ENCODE data around the gene APP. TPM values are rescaled to one million over a fixed set of nuclear protein-coding genes. Genes with fewer than 3 reads are reported as not detected.

Gene APP
- total RNA-seq, 1 experiment from 2014 or later: 266 TPM

DNA sequence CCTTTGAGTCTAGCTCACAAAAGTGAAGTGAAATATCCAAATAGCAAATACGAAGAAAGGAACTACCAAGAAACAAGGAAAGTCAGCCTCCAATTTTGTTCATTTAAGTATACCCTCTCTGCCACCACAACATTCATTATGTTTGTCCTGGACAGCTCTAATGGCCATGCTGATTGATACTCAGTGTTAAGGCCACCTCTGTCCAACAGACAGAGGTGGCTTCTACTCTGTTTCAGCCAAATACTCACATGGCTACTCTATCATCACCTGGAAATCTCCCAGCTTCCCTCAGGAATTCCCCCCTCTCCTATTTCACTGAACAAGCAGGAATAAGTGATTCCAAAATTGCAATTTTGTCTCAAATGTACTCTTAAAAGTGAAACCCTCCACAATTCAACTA, 10.7 kb downstream of the APP start:
- ChIA-PET CTCF (no interaction called here), POLR2A (ENCODE audit: unreplicated experiment) (interaction anchor here (0.7 kb wide), 1 partner anchor 11 kb away, joined by 6 read pairs; the partner anchor contains the start of gene APP)
- no peaks in the 10 kb centered on the region for H3K9me3 ChIP-seq (ENCODE audit: low read length)
- peaks cover 99% of the 10 kb centered on the region for H3K79me2 ChIP-seq (ENCODE audit: low read length)
- BruUV-seq (replicated peaks): no TSS peak
- H3K27ac ChIP-seq (ENCODE audit: low read length): no peak overlapping the region
- DNase-seq (peak; percentile 28), ATAC-seq (peak; percentile 41)
- no peak overlapping the region for H2AFZ ChIP-seq (ENCODE audit: low read length)
- no peak overlapping the region for H3K9ac ChIP-seq (ENCODE audit: low read length)
- H3K4me2 ChIP-seq (ENCODE audit: low read length): no peak overlapping the region
- H3K27me3 ChIP-seq (ENCODE audit: low read length): no peaks in the 10 kb centered on the region
- no peak overlapping the region for H3K4me3 ChIP-seq (ENCODE audit: low read length)
- intact Hi-C loops (cut with micrococcal nuclease): no loop called here
- H3F3A ChIP-seq (ENCODE audit: low read length, unreplicated experiment): no peaks in the 10 kb centered on the region
- TF ChIP-seq EZH2 (IDR thresholded peaks at IDR 0.05; ENCODE audit: low read length, unreplicated experiment) (no peak), CTCF (conservative IDR thresholded peaks at IDR 0.05; ENCODE audit: low read depth, low read length) (no peak), EZH2phosphoT487 (IDR thresholded peaks at IDR 0.05; ENCODE audit: borderline replicate concordance, low read length) (no peak)
- peaks cover 56% of the 10 kb centered on the region for H4K20me1 ChIP-seq (ENCODE audit: low read length)
- H3K9me2 ChIP-seq (replicated peaks; ENCODE audit: low read length): no peaks in the 10 kb centered on the region
- H3K36me3 ChIP-seq (ENCODE audit: low read depth, low read length): 0 out of 2 replicates have a peak, but pooled peaks cover 2% of the 10 kb centered on the region
- H3K4me1 ChIP-seq (ENCODE audit: insufficient read depth, low read length): peaks cover 29% of the 10 kb centered on the region

- TF ChIP-seq CTCF (conservative IDR thresholded peaks at IDR 0.05; ENCODE audit: low read depth, low read length): no peak
- TF ChIP-seq EZH2phosphoT487 (IDR thresholded peaks at IDR 0.05; ENCODE audit: borderline replicate concordance, low read length): no peak
- no peak for TF ChIP-seq EZH2 (IDR thresholded peaks at IDR 0.05; ENCODE audit: low read length, unreplicated experiment)
- peaks cover 68% of the 10 kb centered on the region for H4K20me1 ChIP-seq (ENCODE audit: low read length)
- H3K27ac ChIP-seq (ENCODE audit: low read length): no peak overlapping the region
- H3K79me2 ChIP-seq (ENCODE audit: low read length): peaks cover 99% of the 10 kb centered on the region
- DNase-seq: no peak
- H2AFZ ChIP-seq (ENCODE audit: low read length): no peak overlapping the region
- no TSS peak for BruUV-seq (replicated peaks)
- ChIA-PET POLR2A (ENCODE audit: unreplicated experiment) (interaction anchor here (0.5 to 0.6 kb wide), 2 partner anchors 430 to 1258 kb away, joined by 3 to 4 read pairs; no protein-coding TSS in a partner anchor), CTCF (no interaction called here)
- ATAC-seq: no peak; the same call in 1 of the 2 replicates
- no peaks in the 10 kb centered on the region for H3K9me2 ChIP-seq (replicated peaks; ENCODE audit: low read length)
- no peak overlapping the region for H3K9ac ChIP-seq (ENCODE audit: low read length)
- peaks cover 29% of the 10 kb centered on the region for H3K4me1 ChIP-seq (ENCODE audit: insufficient read depth, low read length)
- H3K27me3 ChIP-seq (ENCODE audit: low read length): no peaks in the 10 kb centered on the region
- no peaks in the 10 kb centered on the region for H3F3A ChIP-seq (ENCODE audit: low read length, unreplicated experiment)
- no peaks in the 10 kb centered on the region for H3K9me3 ChIP-seq (ENCODE audit: low read length)
- no peak overlapping the region for H3K4me2 ChIP-seq (ENCODE audit: low read length)
- 0 out of 2 replicates have a peak, but pooled peaks cover 2% of the 10 kb centered on the region for H3K36me3 ChIP-seq (ENCODE audit: low read depth, low read length)
- no peak overlapping the region for H3K4me3 ChIP-seq (ENCODE audit: low read length)
- intact Hi-C loops (cut with micrococcal nuclease): no loop called here
Measured at GRCh38 chr21:26157801-26158200, 12.8 kb downstream of the APP start.

DNA sequence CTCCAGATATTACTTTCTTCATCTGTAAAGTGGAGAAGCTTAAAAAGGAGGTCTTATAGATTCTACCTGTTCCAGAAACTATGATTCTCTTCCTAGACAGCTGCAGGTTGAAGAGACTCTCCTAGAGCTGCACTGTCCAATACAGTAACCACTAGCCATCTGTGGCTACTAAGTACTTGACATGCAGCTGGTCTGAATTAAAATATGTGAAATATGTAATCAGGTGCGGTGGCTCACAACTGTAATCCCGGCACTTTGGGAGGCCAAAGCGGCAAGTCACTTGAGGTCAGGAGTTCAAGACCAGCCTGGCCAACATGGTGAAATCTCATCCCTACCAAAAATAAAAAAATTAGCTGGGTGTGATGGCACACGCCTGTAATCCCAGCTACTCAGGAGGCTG, 15.8 kb downstream of the APP start:
- Histone ChIP-seq H4K20me1 (ENCODE audit: low read length) (peaks cover 62% of the 10 kb centered on the region), H3K4me3 (ENCODE audit: low read length) (no peak overlapping the region), H3K27ac (ENCODE audit: low read length) (no peak overlapping the region), H3F3A (ENCODE audit: low read length, unreplicated experiment) (no peaks in the 10 kb centered on the region), H3K4me1 (ENCODE audit: insufficient read depth, low read length) (peaks cover 19% of the 10 kb centered on the region), H3K4me2 (ENCODE audit: low read length) (no peak overlapping the region), H2AFZ (ENCODE audit: low read length) (no peak overlapping the region), H3K27me3 (ENCODE audit: low read length) (no peaks in the 10 kb centered on the region), H3K9ac (ENCODE audit: low read length) (no peak overlapping the region), H3K79me2 (ENCODE audit: low read length) (peaks cover 99% of the 10 kb centered on the region), H3K9me3 (ENCODE audit: low read length) (no peaks in the 10 kb centered on the region), H3K36me3 (ENCODE audit: low read depth, low read length) (no peaks in the 10 kb centered on the region), H3K9me2 (replicated peaks; ENCODE audit: low read length) (no peaks in the 10 kb centered on the region)
- no peak for DNase-seq
- CTCF ChIA-PET: no interaction called here
- ATAC-seq: no peak
- TF ChIP-seq EZH2phosphoT487 (IDR thresholded peaks at IDR 0.05; ENCODE audit: borderline replicate concordance, low read length): no peak
- TF ChIP-seq CTCF (conservative IDR thresholded peaks at IDR 0.05; ENCODE audit: low read depth, low read length): no peak
- no peak for TF ChIP-seq EZH2 (IDR thresholded peaks at IDR 0.05; ENCODE audit: low read length, unreplicated experiment)
- intact Hi-C loops (cut with micrococcal nuclease): no loop called here
- POLR2A ChIA-PET (ENCODE audit: unreplicated experiment): no interaction called here
- BruUV-seq (replicated peaks): no TSS peak

Measured in PC-3 (cell line).